HEK293 (cell line): ENCODE measurements around the gene C2CD2.

Source experiments
- CTCF ChIA-PET: fragments of 350-600 bp; formaldehyde crosslinking; extraction: SDS; loops from one replicate; lab custom pipeline; 2021; ENCODE audit warnings: antibody characterized with exemption; lab: Yijun Ruan, JAX
- POLR2A ChIA-PET: fragments of 300-600 bp; formaldehyde crosslinking; extraction: SDS; loops from one replicate; lab custom pipeline; 2020; ENCODE audit warnings: antibody characterized with exemption, inconsistent platforms; lab: Yijun Ruan, JAX
- H3K27ac ChIP-seq: fragments of 200-500 bp; sonication (Bioruptor generic); 2 replicates; pipeline ENCODE4 v1.5.1; 2014; ENCODE audit warnings: low read depth, low read length, control low read depth, inconsistent platforms; ENCODE audit errors: extremely low read depth
- H3K36me3 ChIP-seq, 2 experiments: fragments of 200-500 bp in 1 of 2; sonication (Bioruptor generic) in 1 of 2; 1 replicate in 1 of 2; 2 replicates in 1 of 2; pipeline ENCODE4 v1.5.1; 2014 to 2017; ENCODE audit warnings: inconsistent platforms in 2 of 2, low read length in 2 of 2; ENCODE audit not compliant: control insufficient read depth in 2 of 2, insufficient read depth in 1 of 2
- H3K4me1 ChIP-seq: fragments of 200-500 bp; sonication (Bioruptor generic); 2 replicates; pipeline ENCODE4 v1.5.1; 2014; ENCODE audit warnings: mild to moderate bottlenecking, low read length, inconsistent platforms; ENCODE audit not compliant: control insufficient read depth, insufficient read depth
- H3K4me3 ChIP-seq: 2 replicates; pipeline ENCODE4 v1.5.1; 2011; ENCODE audit warnings: low read depth, mild to moderate bottlenecking, control low read depth, low read length, moderate library complexity
- H3K9me3 ChIP-seq: fragments of 200-500 bp; sonication (Bioruptor generic); 2 replicates; pipeline ENCODE4 v1.5.1; 2014; ENCODE audit warnings: low read depth, low read length, inconsistent platforms; ENCODE audit not compliant: control insufficient read depth, insufficient read depth
- AEBP2 ChIP-seq: fragments of 450-650 bp; formaldehyde crosslinking; IDR thresholded peaks from 2 replicates; pipeline ENCODE4 v1.5.1; 2016; ENCODE audit warnings: missing biosample characterization, missing genetic modification characterization, borderline replicate concordance
- BCL11B ChIP-seq: fragments of 450-650 bp; formaldehyde crosslinking; IDR thresholded peaks from 2 replicates; pipeline ENCODE4 v1.5.1; 2016; ENCODE audit warnings: low read depth, missing biosample characterization, missing genetic modification characterization
- HOXA7 ChIP-seq: sonication (generic); formaldehyde crosslinking; IDR thresholded peaks from 2 replicates; pipeline ENCODE4 v1.8.1; 2022; ENCODE audit warnings: missing genetic modification reagents, borderline replicate concordance
- MEIS1 ChIP-seq: sonication (generic); formaldehyde crosslinking; IDR thresholded peaks from 2 replicates; pipeline ENCODE4 v1.8.1; 2022; ENCODE audit warnings: missing genetic modification reagents, mild to moderate bottlenecking, borderline replicate concordance
- PATZ1 ChIP-seq: fragments of 450-650 bp; formaldehyde crosslinking; IDR thresholded peaks from 2 replicates; pipeline ENCODE4 v1.5.1; 2016; ENCODE audit warnings: missing biosample characterization, missing genetic modification characterization
- ZBTB17 ChIP-seq: fragments of 450-650 bp; formaldehyde crosslinking; IDR thresholded peaks from 2 replicates; pipeline ENCODE4 v1.5.1; 2016; ENCODE audit warnings: missing biosample characterization, missing genetic modification characterization
- ZBTB48 ChIP-seq: fragments of 450-650 bp; formaldehyde crosslinking; IDR thresholded peaks from 2 replicates; pipeline ENCODE4 v1.5.1; 2016; ENCODE audit warnings: missing biosample characterization, missing genetic modification characterization
- ZFHX2 ChIP-seq: fragments of 450-650 bp; formaldehyde crosslinking; conservative IDR thresholded peaks from 2 replicates; pipeline ENCODE4 v1.5.1; 2016; ENCODE audit warnings: missing biosample characterization, missing genetic modification characterization
- ZNF10 ChIP-seq: fragments of 450-650 bp; formaldehyde crosslinking; IDR thresholded peaks from 2 replicates; pipeline ENCODE4 v1.5.1; 2017; ENCODE audit warnings: missing biosample characterization, missing genetic modification characterization
- ZNF121 ChIP-seq: fragments of 450-650 bp; formaldehyde crosslinking; IDR thresholded peaks from 2 replicates; pipeline ENCODE4 v1.5.1; 2016; ENCODE audit warnings: missing biosample characterization, missing genetic modification characterization
- ZNF24 ChIP-seq: fragments of 450-650 bp; formaldehyde crosslinking; IDR thresholded peaks from 2 replicates; pipeline ENCODE4 v1.5.1; 2016; ENCODE audit warnings: missing biosample characterization, missing genetic modification characterization
- ZNF341 ChIP-seq: fragments of 450-650 bp; formaldehyde crosslinking; IDR thresholded peaks from 2 replicates; pipeline ENCODE4; 2016; ENCODE audit warnings: low read depth, missing biosample characterization, missing genetic modification characterization
- ZNF404 ChIP-seq: fragments of 450-650 bp; formaldehyde crosslinking; IDR thresholded peaks from 2 replicates; pipeline ENCODE4 v1.5.1; 2017; ENCODE audit warnings: missing biosample characterization, missing genetic modification characterization
- ZNF423 ChIP-seq: fragments of 450-650 bp; formaldehyde crosslinking; IDR thresholded peaks from 2 replicates; pipeline ENCODE4 v1.5.1; 2016; ENCODE audit warnings: missing biosample characterization, missing genetic modification characterization
- ZNF433 ChIP-seq: fragments of 450-650 bp; formaldehyde crosslinking; IDR thresholded peaks from 2 replicates; pipeline ENCODE4 v1.5.1; 2016; ENCODE audit warnings: missing biosample characterization, missing genetic modification characterization, low read depth
- ZNF521 ChIP-seq: fragments of 450-650 bp; formaldehyde crosslinking; IDR thresholded peaks from 2 replicates; pipeline ENCODE4 v1.5.1; 2017; ENCODE audit warnings: missing biosample characterization, mild to moderate bottlenecking, missing genetic modification characterization
- ZNF561 ChIP-seq: fragments of 450-650 bp; IDR thresholded peaks from 2 replicates; pipeline ENCODE4 v1.5.1; 2018; ENCODE audit warnings: missing biosample characterization, missing genetic modification characterization, borderline replicate concordance
- ZNF623 ChIP-seq: fragments of 450-650 bp; formaldehyde crosslinking; IDR thresholded peaks from 2 replicates; pipeline ENCODE4 v1.5.1; 2016; ENCODE audit warnings: missing biosample characterization, missing genetic modification characterization
- ZNF664 ChIP-seq: fragments of 450-650 bp; formaldehyde crosslinking; IDR thresholded peaks from 2 replicates; pipeline ENCODE4 v1.5.1; 2016; ENCODE audit warnings: missing biosample characterization, missing genetic modification characterization
- ZNF701 ChIP-seq: fragments of 450-650 bp; formaldehyde crosslinking; IDR thresholded peaks from 2 replicates; pipeline ENCODE4 v1.5.1; 2016; ENCODE audit warnings: missing biosample characterization, missing genetic modification characterization
- ZNF76 ChIP-seq: fragments of 450-650 bp; formaldehyde crosslinking; IDR thresholded peaks from 2 replicates; pipeline ENCODE4; 2016; ENCODE audit warnings: low read depth, missing biosample characterization, missing genetic modification characterization, borderline replicate concordance
- ZNF830 ChIP-seq: fragments of 450-650 bp; IDR thresholded peaks from 2 replicates; pipeline ENCODE4 v1.5.0; 2018; ENCODE audit warnings: missing biosample characterization, missing genetic modification characterization, low read depth, mild to moderate bottlenecking, moderate library complexity
- ZNF843 ChIP-seq: fragments of 450-650 bp; formaldehyde crosslinking; IDR thresholded peaks from 2 replicates; pipeline ENCODE4 v1.5.1; 2016; ENCODE audit warnings: missing biosample characterization, missing genetic modification characterization
- ZSCAN16 ChIP-seq: fragments of 450-650 bp; formaldehyde crosslinking; IDR thresholded peaks from 2 replicates; pipeline ENCODE4 v1.5.1; 2016; ENCODE audit warnings: missing biosample characterization, missing genetic modification characterization
- TF ChIP-seq, protein P1 (sequence below): fragments of 450-650 bp; formaldehyde crosslinking; optimal IDR thresholded peaks from 2 replicates; pipeline ENCODE3; 2016; ENCODE audit warnings: missing biosample characterization, mild to moderate bottlenecking, missing genetic modification characterization
- TF ChIP-seq, protein P2 (sequence below): fragments of 450-650 bp; formaldehyde crosslinking; IDR thresholded peaks from 2 replicates; pipeline ENCODE4 v1.5.1; 2016; ENCODE audit warnings: missing biosample characterization, missing genetic modification characterization

Gene C2CD2

GRCh38 chr21:41877901-41878830 is 75.7 kb downstream of the C2CD2 start (continued):
- no peak for TF ChIP-seq ZNF24 (tag by site-specific recombination)
- TF ChIP-seq ZNF341 (tag by site-specific recombination) = no peak
- no peak for TF ChIP-seq HOXA7 (CRISPR knock-in tag)
- TF ChIP-seq ZNF561 (tag by site-specific recombination) = no peak; the same call in 1 of the 2 replicates

DNA sequence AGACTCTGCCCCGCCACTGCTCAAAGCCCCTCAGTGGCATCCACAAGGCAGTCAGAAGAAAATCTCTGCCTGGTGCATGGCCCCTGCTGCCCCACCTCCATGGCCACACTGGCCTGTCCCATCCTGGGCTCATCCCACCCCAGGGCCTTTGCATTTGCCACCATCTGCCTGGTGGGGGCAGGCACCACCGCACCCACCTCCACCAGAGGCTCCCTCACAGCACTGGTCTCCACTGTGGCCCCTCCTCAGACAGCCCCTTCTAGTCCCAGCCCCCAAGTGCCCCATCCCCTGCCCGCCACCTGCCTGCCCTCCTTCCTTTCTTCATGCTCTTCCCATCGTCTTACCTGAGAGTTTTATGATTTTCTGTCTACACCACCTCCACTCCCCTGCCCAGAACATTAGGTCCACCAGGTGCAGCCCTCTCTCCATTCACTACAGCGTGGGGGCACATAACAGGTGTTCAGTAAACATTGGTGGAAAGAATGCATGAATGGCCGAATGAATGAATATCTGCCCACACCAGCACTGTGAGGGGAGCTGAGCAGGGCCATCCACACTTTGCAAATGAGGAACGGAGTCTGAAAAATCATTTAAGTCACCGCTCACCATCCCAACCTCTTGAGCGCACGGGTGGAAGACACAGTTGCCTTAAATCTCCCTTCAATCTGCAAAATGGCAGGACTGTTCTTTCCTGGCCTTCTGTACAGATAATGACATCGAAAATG is 76.7 kb downstream of the C2CD2 start:
- CTCF ChIA-PET = interaction anchor here (0.6 to 1.5 kb wide), 6 partner anchors 20 to 594 kb away, joined by 3 to 7 read pairs (median 4); no protein-coding TSS in a partner anchor
- TF ChIP-seq ZNF701 (tag by site-specific recombination) (no peak), ZNF121 (tag by site-specific recombination) (peak; percentile 95), ZNF76 (tag by site-specific recombination) (0 out of 2 replicates have a peak, but pooled peaks have one; percentile 13), ZNF623 (peak; percentile 96), ZSCAN16 (tag by site-specific recombination) (peak; percentile 85), ZNF664 (no peak), ZNF404 (tag by site-specific recombination) (no peak)
- TF ChIP-seq, protein P1, sequence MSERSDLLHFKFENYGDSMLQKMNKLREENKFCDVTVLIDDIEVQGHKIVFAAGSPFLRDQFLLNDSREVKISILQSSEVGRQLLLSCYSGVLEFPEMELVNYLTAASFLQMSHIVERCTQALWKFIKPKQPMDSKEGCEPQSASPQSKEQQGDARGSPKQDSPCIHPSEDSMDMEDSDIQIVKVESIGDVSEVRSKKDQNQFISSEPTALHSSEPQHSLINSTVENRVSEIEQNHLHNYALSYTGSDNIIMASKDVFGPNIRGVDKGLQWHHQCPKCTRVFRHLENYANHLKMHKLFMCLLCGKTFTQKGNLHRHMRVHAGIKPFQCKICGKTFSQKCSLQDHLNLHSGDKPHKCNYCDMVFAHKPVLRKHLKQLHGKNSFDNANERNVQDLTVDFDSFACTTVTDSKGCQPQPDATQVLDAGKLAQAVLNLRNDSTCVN (tag by site-specific recombination) = no peak
- TF ChIP-seq, protein P2, sequence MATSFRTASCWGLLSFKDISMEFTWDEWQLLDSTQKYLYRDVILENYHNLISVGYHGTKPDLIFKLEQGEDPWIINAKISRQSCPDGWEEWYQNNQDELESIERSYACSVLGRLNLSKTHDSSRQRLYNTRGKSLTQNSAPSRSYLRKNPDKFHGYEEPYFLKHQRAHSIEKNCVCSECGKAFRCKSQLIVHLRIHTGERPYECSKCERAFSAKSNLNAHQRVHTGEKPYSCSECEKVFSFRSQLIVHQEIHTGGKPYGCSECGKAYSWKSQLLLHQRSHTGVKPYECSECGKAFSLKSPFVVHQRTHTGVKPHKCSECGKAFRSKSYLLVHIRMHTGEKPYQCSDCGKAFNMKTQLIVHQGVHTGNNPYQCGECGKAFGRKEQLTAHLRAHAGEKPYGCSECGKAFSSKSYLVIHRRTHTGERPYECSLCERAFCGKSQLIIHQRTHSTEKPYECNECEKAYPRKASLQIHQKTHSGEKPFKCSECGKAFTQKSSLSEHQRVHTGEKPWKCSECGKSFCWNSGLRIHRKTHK (tag by site-specific recombination) = no peak
- TF ChIP-seq, all 188 proteins: peak for 4
- no peaks in the 10 kb centered on the region for H3K4me1 ChIP-seq
- POLR2A ChIA-PET = no interaction called here
- H3K36me3 ChIP-seq = no peaks in the 10 kb centered on the region; a peak in 1 of 3 replicates
- no peak overlapping the region for H3K4me3 ChIP-seq
- no peaks in the 10 kb centered on the region for H3K9me3 ChIP-seq
- no peak overlapping the region for H3K27ac ChIP-seq

- no peaks in the 10 kb centered on the region for H3K9me3 ChIP-seq
- POLR2A ChIA-PET = no interaction called here
- CTCF ChIA-PET = no interaction called here
- H3K27ac ChIP-seq = no peak overlapping the region
- no peaks in the 10 kb centered on the region for H3K4me1 ChIP-seq
- no peak overlapping the region for H3K4me3 ChIP-seq
- H3K36me3 ChIP-seq = no peaks in the 10 kb centered on the region; a peak in 1 of 3 replicates
- TF ChIP-seq PATZ1 (tag by site-specific recombination) = no peak
- TF ChIP-seq MEIS1 (CRISPR knock-in tag) = no peak
- TF ChIP-seq ZBTB17 (tag by site-specific recombination) = no peak
- TF ChIP-seq ZNF843 (tag by site-specific recombination) = no peak
- no peak for TF ChIP-seq ZNF433
- TF ChIP-seq BCL11B (tag by site-specific recombination) = no peak
- no peak for TF ChIP-seq ZBTB48 (tag by site-specific recombination)
- TF ChIP-seq ZNF423 (tag by site-specific recombination) = no peak
- TF ChIP-seq AEBP2 (tag by site-specific recombination) = no peak
- TF ChIP-seq ZNF830 (tag by site-specific recombination) = no peak
- TF ChIP-seq ZFHX2 (tag by site-specific recombination) = no peak
- TF ChIP-seq ZNF521 (tag by site-specific recombination) = no peak
- TF ChIP-seq ZNF24 (tag by site-specific recombination) = no peak
- no peak for TF ChIP-seq ZNF10
Observed at GRCh38 chr21:41876396-41876795, 77.4 kb downstream of the C2CD2 start.
